ENCODE data around the gene NPAS3.

Gene NPAS3

DNA sequence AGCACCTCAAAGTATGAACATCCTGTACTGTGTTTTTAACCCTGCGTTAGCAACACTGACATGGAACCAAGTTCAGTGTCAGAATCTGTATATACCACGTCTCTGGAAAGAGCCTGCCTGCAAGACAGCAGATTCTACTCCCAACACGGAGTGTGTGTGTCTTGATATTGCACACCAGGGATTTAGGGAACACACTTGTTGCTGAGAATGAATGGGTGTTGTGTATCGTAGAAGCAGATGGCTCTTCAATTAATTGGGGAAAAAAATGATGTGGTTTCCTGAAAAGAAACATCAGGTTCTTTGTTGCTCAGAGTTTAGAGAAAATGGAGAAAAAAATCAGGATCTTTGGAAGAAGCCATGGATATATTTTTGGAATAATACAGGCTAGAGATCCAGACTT is 841.4 kb downstream of the NPAS3 start:
- DNase-seq, result no peak

GRCh38 chr14:33781236-33781635 is 842.6 kb downstream of the NPAS3 start:
- DNase-seq, result no peak

- no peak for DNase-seq
These were observed 844.2 kb downstream of the NPAS3 start for GRCh38 chr14:33782923-33783322.

DNA sequence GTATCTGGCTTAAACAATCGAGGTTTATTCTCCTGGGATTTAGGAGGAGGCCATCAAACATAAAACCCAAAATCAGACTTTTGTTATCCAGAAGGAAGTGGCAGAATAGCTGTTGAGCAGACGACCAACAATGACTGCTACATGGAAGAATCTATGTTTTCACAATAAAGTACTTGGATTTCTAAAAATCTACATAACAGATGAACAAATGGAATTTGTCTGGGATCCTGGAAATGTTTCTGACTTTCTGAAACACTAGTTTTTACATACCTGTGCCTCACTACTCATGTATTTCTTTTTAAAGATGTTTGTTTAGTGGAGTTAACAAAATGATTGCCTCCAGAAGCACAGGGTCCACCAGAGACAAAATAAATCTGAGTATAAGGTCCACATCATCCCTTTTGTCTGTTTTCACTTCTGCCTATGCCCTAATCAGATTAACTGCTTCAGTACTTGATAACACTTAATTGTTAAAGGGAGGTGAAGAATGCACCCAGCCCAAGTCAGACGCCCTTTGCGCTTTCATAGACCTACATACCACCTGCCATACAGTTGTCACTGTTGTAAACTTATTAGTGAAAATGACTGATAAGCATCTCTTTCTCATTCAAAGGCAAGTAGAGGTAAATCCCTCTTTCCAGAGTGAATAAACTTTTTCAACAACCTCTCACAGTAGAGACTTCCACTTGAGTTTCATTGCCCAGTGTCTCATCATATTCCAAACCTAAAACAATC is 847.6 kb downstream of the NPAS3 start:
- no peak for DNase-seq

GRCh38 chr14:33788161-33788560 is 849.5 kb downstream of the NPAS3 start:
- no peak for DNase-seq

- peak; percentile 16 for DNase-seq
These were observed 852.3 kb downstream of the NPAS3 start for GRCh38 chr14:33790996-33791395.

DNA sequence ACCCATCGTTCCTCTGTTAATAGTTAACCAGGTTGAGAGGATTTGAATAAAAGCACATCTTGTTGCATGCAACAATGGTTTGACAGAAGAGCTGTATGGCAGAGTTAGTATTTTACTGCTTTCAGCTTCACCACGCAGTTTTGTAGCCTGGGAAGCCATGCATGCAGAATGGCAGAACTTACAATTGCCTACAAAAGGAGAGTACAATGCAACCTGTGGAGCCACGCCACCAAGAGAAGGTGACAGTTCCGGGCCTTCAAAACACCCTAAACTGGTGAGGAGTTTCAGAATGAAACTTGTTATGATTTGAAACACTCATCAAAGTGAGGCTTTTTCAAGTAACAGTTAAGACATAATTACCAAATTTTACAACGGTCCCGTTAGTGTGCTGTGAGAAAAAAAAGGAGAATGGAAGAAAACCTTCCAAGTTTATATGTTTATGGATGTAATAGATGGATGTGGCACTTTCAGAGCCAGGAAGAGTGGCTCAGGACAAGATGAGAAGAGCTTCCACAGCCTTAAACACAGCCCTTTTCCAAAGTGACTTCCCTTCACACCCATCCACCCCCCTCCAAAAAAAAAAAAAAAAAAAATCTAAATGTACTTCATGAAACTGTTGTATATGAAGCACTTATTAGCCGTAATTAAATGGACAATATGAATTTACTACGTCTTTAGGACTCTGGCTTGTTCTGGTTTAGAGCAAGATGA is 853.5 kb downstream of the NPAS3 start:
- DNase-seq, result peak; percentile 48

- DNase-seq, result peak; percentile 72
These were observed 854.2 kb downstream of the NPAS3 start for GRCh38 chr14:33792720-33793368.

DNA sequence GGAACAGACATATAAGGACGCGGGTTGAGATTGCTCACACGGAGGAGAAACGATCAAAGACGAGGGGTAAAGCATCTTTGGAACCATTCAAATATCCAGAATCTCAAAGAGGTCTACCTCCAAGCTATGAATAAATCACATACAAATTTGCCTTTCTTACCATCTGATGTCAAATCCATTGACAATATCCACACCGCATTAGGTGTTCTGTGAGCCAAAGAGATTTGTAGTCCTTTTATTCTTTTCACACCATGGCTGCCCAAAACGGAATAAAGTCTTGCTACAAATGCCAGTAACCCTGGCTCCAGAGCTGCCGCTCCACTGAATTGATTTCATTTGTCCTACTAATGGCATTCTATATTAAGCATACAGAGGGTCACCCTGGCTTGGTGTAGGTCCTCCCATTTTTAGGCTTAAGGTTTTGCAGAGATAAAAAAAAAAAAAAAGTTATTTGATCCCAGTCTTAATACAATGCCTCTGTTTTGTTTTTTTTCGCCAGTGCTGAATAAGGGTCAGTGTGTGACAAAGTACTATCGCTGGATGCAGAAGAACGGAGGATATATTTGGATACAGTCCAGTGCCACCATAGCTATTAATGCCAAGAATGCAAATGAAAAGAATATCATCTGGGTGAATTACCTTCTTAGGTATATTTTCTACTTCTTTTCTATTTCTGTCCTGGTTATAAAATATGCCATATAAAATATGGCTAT is 854.9 kb downstream of the NPAS3 start:
- DNase-seq, result no peak

GRCh38 chr14:33794791-33795305 is 856.2 kb downstream of the NPAS3 start:
- DNase-seq, result no peak

GRCh38 chr14:33796356-33796755 is 857.7 kb downstream of the NPAS3 start:
- no peak for DNase-seq

DNA sequence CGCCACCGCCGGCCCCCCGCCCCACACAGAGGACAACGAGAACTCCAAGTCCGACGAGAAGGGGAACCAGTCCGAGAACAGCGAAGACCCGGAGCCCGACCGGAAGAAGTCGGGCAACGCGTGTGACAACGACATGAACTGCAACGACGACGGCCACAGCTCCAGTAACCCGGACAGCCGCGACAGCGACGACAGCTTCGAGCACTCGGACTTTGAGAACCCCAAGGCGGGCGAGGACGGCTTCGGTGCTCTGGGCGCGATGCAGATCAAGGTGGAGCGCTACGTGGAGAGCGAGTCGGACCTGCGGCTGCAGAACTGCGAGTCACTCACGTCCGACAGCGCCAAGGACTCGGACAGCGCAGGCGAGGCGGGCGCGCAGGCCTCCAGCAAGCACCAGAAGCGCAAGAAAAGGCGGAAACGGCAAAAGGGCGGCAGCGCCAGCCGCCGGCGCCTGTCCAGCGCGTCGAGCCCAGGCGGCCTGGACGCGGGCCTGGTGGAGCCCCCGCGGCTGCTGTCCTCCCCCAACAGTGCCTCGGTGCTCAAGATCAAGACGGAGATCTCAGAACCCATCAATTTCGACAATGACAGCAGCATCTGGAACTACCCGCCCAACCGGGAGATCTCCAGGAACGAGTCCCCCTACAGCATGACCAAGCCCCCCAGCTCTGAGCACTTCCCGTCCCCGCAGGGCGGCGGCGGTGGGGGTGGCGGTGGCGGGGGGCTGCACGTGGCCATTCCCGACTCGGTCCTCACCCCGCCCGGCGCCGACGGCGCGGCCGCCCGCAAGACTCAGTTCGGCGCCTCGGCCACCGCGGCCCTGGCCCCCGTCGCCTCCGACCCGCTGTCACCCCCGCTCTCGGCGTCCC is 861.3 kb downstream of the NPAS3 start:
- DNase-seq, result no peak

- DNase-seq, result no peak
These were observed 862.1 kb downstream of the NPAS3 start for GRCh38 chr14:33800735-33801163.

DNA sequence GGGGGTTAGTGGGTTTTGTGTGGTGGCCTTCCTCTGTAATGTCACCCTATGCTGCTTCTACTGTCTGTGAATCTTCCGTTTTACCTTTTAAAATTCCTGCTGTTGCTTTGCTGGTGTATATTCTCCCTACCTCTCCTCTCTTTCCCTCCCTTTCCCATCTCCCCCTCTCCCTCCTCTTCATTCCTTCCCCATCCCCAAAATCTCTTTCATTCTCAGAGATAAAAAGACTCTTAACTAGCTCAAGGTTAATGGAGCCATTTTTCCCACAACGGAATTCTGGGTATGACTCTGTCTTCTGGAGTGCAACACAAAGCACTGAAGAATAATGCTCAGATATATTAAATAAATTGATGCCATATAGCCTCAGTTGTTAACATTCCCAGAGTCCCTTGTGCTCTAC is 864.1 kb downstream of the NPAS3 start:
- no peak for DNase-seq

DNA sequence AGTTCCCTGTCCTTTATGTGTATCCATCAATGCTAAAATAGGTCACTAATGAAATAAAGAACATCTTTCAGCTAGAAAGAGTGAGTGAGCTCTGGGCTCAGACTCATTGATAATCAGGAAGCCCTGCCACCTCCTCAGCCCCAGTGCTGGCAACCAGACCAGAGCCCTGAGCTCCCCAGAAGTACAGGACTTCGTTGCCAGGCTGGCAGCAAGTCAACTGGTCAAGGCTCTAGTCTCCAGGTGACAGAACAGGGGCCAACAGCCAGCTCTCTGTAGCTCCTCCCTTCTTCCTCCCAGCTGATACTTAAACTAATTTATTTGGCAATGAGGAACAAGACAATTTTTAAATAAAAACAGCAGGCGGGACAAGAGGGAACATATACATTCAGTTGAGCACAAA is 866.9 kb downstream of the NPAS3 start:
- DNase-seq, result no peak

- no peak for DNase-seq
These were observed 868.2 kb downstream of the NPAS3 start for GRCh38 chr14:33806905-33807304.

DNA sequence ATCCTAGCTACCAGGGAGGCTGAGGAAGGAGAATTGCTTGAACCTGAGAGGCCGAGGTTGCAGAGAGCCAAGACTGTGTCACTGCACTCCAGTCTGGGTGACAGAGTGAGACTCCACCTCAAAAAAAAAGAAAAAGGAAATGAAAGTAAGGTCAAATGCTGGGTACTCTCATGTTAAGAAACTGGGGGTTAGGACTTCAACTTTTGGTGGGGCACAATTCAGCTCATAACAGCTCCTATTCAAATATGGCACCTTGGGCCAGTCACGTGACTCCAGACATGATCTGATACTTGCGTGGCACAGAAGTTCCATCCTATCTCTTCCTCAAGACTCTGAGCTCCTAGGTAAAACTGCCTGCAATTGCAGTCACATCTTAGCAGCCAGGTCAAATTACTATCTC is 869.5 kb downstream of the NPAS3 start:
- no peak for DNase-seq

GRCh38 chr14:33809396-33809981 is 870.8 kb downstream of the NPAS3 start:
- no peak for DNase-seq

DNA sequence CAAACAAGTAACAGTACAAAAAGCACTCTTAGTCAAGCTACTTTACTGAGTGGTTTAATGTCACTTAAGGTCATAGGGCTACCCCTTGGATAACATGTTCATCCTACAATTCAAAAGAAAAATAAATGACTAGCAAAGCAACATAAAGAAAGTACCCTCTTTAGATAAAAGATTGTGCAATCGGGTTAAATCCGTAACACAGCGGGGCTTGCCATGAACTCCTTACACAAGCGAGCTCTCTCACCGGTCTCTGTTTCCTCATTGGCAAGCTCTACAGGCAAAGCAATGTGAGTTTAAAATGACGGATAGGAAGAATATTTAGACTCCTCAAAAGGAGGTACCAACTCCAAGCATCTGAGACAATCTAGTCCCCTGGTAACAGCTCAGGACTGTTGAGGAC is 871.6 kb downstream of the NPAS3 start:
- DNase-seq, result no peak

DNA sequence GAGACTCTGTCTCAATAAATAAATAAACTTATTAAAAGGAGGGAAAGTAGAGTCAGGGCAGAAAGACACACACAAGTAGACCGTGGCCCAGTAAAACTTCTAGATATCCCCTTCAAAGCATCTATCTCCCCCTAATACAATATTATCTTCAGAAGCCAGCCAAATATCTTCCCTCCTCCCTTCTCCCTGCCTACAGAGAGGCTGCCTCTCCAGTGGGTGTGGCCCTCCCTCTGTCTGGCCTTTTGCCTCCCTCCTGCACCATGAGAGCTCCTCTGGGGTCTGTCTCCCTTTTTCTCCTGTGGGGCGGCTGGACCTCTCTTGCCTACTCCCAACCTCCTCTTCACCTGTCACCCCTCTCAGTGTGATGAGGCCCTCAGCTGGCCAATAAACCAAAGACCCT is 873.0 kb downstream of the NPAS3 start:
- no peak for DNase-seq

DNA sequence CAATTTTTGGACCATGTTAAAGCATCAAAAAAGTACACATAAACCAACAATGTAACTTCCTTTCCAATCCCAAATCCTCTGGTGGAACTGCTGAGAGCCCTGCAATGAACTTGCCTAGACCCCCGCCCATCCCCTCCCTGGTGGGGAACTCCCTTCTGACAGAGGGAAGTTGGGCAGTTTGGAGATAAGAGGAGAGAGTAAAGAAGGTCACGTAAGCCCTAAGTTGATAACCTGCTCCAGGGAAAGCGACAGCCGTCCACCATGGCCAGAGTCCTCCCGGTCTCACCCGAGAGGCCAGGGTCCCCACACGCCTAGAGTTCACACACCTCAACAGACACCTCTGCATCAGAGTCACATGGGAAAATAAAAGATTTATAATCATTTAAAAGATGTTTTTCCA is 873.5 kb downstream of the NPAS3 start:
- no peak for DNase-seq

- no peak for DNase-seq
These were observed 873.9 kb downstream of the NPAS3 start for GRCh38 chr14:33812601-33813000.

Data from activated CD4-positive, alpha-beta T cell treated with anti-CD3 and anti-CD28 coated beads, Interleukin-2, amount 50 U/mL, for 16 hours (primary cell).